ENCODE measurements around the gene SCN5A. TPM values are rescaled to one million over a fixed set of nuclear protein-coding genes. Genes with fewer than 3 reads are reported as not detected.

SCN5A gene
- total and polyA plus RNA-seq, 2 of the 4 experiments (the other 2 are of a cell fraction) = 1.9 to 2.0 TPM

DNA sequence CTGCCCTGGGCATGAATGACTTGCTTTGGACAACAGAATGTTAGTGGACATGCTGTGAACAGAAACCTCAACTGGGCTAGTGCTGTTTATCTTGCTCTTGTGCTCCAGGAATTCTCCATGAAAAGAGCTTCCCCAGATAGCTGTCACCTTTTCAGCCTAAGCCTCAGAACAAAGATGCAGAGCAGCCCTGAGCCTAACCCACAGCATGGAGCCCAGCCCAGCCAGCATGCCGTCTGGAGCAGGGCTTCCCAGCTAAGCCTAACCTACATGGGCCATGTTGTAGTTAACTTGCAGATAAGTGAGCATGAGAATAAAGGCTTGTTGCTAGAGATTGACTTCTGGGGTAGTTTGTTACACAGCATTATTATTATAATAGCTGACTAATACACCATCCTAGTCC, 48.9 kb downstream of the SCN5A start:
- Histone ChIP-seq H3K79me1 (ENCODE audit: low read depth in 1 of 2, low read length in 2 of 2) (no peaks in the 10 kb centered on the region), H4K8ac (ENCODE audit: low read depth in 2 of 2, low read length in 2 of 2) (no peak overlapping the region), H3K27ac (ENCODE audit: insufficient read depth, low read length) (no peak overlapping the region), H3K56ac (ENCODE audit: extremely low read depth, insufficient read depth, low read length) (no peak overlapping the region), H3K27me3 (ENCODE audit: control insufficient read depth, insufficient read depth, low read length) (no peaks in the 10 kb centered on the region), H3K9me1 (ENCODE audit: insufficient read depth, low read length) (no peaks in the 10 kb centered on the region), H2BK5ac (ENCODE audit: low read depth, low read length, poor library complexity, severe bottlenecking) (no peak overlapping the region), H3K4me1 (ENCODE audit: control insufficient read depth, insufficient read depth, low read length) (no peaks in the 10 kb centered on the region), H3K14ac (replicated peaks; ENCODE audit: low read depth, low read length) (no peak overlapping the region), H2AK9ac (replicated peaks; ENCODE audit: low read depth, low read length, poor library complexity) (no peak overlapping the region), H2AK5ac (ENCODE audit: low read depth, low read length) (no peak overlapping the region), H4K20me1 (ENCODE audit: insufficient read depth, low read length) (no peaks in the 10 kb centered on the region), H3K18ac (ENCODE audit: low read depth, low read length) (no peak overlapping the region), H3K9me3 (ENCODE audit: control insufficient read depth, insufficient read depth, low read length) (no peaks in the 10 kb centered on the region), H2BK15ac (ENCODE audit: low read depth, low read length) (no peak overlapping the region), H3K4ac (ENCODE audit: low read depth, low read length) (no peak overlapping the region), H2BK20ac (ENCODE audit: low read depth, low read length) (no peak overlapping the region), H4K91ac (ENCODE audit: insufficient read depth, low read depth, low read length) (no peak overlapping the region), H2BK120ac (ENCODE audit: low read depth, low read length) (no peak overlapping the region), H3K4me2 (ENCODE audit: low read depth, low read length) (no peak overlapping the region), H3K23ac (ENCODE audit: low read depth, low read length) (no peak overlapping the region), H3K36me3 (ENCODE audit: control insufficient read depth, insufficient read depth, low read length) (no peaks in the 10 kb centered on the region; the same call in 1 of the 2 replicates), H2AFZ (replicated peaks; ENCODE audit: low read length, poor library complexity) (no peak overlapping the region), H3K9ac (ENCODE audit: low read depth, low read length) (no peak overlapping the region), H3K4me3 (ENCODE audit: insufficient read depth, low read depth, low read length) (no peak overlapping the region), H4K5ac (ENCODE audit: low read depth, low read length) (no peak overlapping the region)
- dilution Hi-C loops (cut with HindIII; ENCODE audit: low sequenced_read_pairs, unreplicated experiment) = no loop called here
- ATAC-seq (ENCODE audit: low read depth) = no peak
- BruUV-seq (replicated peaks) = no TSS peak
- no CpG with 5 or more reads among the region's 1 CpG for WGBS, 2 experiments (ENCODE audit: extremely low coverage in 2 of 2, insufficient read length in 1 of 2)
- ChIA-PET POLR2A (ENCODE audit: unreplicated experiment) (no interaction called here), CTCF (interaction anchor here (0.7 to 1.6 kb wide), 2 partner anchors 11 to 24 kb away, joined by 3 read pairs; no protein-coding TSS in a partner anchor)
- no peak for DNase-seq
- in situ Hi-C loops (cut with MboI; ENCODE audit: low sequenced_read_pairs) = no loop called here
- intact Hi-C loops (cut with micrococcal nuclease) = no loop called here
- TF ChIP-seq, protein P1, sequence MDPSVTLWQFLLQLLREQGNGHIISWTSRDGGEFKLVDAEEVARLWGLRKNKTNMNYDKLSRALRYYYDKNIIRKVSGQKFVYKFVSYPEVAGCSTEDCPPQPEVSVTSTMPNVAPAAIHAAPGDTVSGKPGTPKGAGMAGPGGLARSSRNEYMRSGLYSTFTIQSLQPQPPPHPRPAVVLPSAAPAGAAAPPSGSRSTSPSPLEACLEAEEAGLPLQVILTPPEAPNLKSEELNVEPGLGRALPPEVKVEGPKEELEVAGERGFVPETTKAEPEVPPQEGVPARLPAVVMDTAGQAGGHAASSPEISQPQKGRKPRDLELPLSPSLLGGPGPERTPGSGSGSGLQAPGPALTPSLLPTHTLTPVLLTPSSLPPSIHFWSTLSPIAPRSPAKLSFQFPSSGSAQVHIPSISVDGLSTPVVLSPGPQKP (IDR thresholded peaks at IDR 0.05; ENCODE audit: borderline replicate concordance, low read depth, low read length) = no peak
- TF ChIP-seq MAZ (IDR thresholded peaks at IDR 0.05; ENCODE audit: borderline replicate concordance, low read depth, low read length) (no peak), SMC3 (IDR thresholded peaks at IDR 0.05; ENCODE audit: low read depth, low read length) (no peak), CHD1 (IDR thresholded peaks at IDR 0.05; ENCODE audit: low read depth, low read length) (no peak), BHLHE40 (IDR thresholded peaks at IDR 0.05; ENCODE audit: low read depth, low read length) (no peak), CEBPB (IDR thresholded peaks at IDR 0.05; ENCODE audit: low read depth, low read length) (no peak), RAD21 (IDR thresholded peaks at IDR 0.05; ENCODE audit: low read length) (no peak), USF2 (IDR thresholded peaks at IDR 0.05; ENCODE audit: low read depth, low read length) (no peak), MXI1 (IDR thresholded peaks at IDR 0.05; ENCODE audit: borderline replicate concordance, low read depth, low read length) (no peak)

All from IMR-90 (cell line).